OCI-LY7 (cell line): ENCODE measurements around the gene EPHB1. TPM values are rescaled to one million over a fixed set of nuclear protein-coding genes. Genes with fewer than 3 reads are reported as not detected.

ENCODE experiments used
- BruUV-seq: library from RNA; stranded (reverse); fragments of 400-500 nt; replicated peaks from 2 replicates; lab custom pipeline; 2021; lab: Mats Ljungman, UMichigan
- CTCF ChIA-PET: fragments of 300-600 bp; sonication (Branson Sonifier 250); formaldehyde crosslinking; loops from one replicate; lab custom pipeline; 2022; ENCODE audit warnings: antibody characterized with exemption; ENCODE audit not compliant: unreplicated experiment; lab: Charles Lee
- POLR2A ChIA-PET: fragments of 300-600 bp; sonication (Branson Sonifier 250); formaldehyde crosslinking; loops from one replicate; lab custom pipeline; 2022; ENCODE audit warnings: antibody characterized with exemption; lab: Charles Lee
- DNase-seq: peaks from one replicate; pipeline ENCODE4 v3.0.0-alpha.2; 2015; ENCODE audit warnings: low spot score
- H2AFZ ChIP-seq: fragments of 200-600 bp; sonication (generic), shearing (Covaris generic); 2 replicates; pipeline ENCODE4 v1.6.1; 2014; ENCODE audit warnings: mild to moderate bottlenecking, antibody characterized with exemption, low read length, moderate library complexity
- H3K27ac ChIP-seq: fragments of 200-600 bp; sonication (generic); 2 replicates; pipeline ENCODE4 v1.5.1; 2014; ENCODE audit warnings: mixed run types, low read depth, mild to moderate bottlenecking, moderate library complexity, low read length, inconsistent platforms; ENCODE audit not compliant: poor library complexity, severe bottlenecking
- H3K36me3 ChIP-seq: fragments of 200-600 bp; sonication (generic); 2 replicates; pipeline ENCODE4 v1.6.1; 2014; ENCODE audit warnings: mild to moderate bottlenecking, antibody characterized with exemption, low read length, moderate library complexity, mixed read lengths; ENCODE audit not compliant: insufficient read depth
- H3K4me1 ChIP-seq: fragments of 200-600 bp; sonication (generic); 2 replicates; pipeline ENCODE4 v1.5.1; 2014; ENCODE audit warnings: mild to moderate bottlenecking, low read length; ENCODE audit not compliant: insufficient read depth, poor library complexity, severe bottlenecking
- H3K4me2 ChIP-seq: fragments of 200-600 bp; sonication (generic); 2 replicates; pipeline ENCODE4 v1.6.1; 2014; ENCODE audit warnings: mild to moderate bottlenecking, low read length
- H3K4me3 ChIP-seq: fragments of 200-600 bp; sonication (generic); 2 replicates; pipeline ENCODE4 v1.5.1; 2014; ENCODE audit warnings: mild to moderate bottlenecking, low read depth, low read length; ENCODE audit not compliant: poor library complexity, severe bottlenecking
- H3K79me2 ChIP-seq: fragments of 200-600 bp; sonication (generic); 2 replicates; pipeline ENCODE4 v1.6.1; 2016; ENCODE audit warnings: low read depth, mild to moderate bottlenecking, low read length, moderate library complexity, mixed read lengths; ENCODE audit not compliant: insufficient read depth
- H3K9me2 ChIP-seq: fragments of 200-600 bp; sonication (generic); 2 replicates; pipeline ENCODE4 v1.6.1; 2016; ENCODE audit warnings: mild to moderate bottlenecking, low read length, mixed read lengths; ENCODE audit not compliant: insufficient read depth
- H3K9me3 ChIP-seq: fragments of 200-600 bp; sonication (generic); 2 replicates; pipeline ENCODE4 v1.6.1; 2014; ENCODE audit warnings: mild to moderate bottlenecking, mixed run types, low read length, mixed read lengths
- H4K20me1 ChIP-seq: fragments of 200-600 bp; sonication (generic); 2 replicates; pipeline ENCODE4 v1.6.1; 2014; ENCODE audit warnings: mild to moderate bottlenecking, antibody characterized with exemption, low read length, moderate library complexity, mixed read lengths; ENCODE audit not compliant: insufficient read depth
- EZH2phosphoT487 ChIP-seq: fragments of 200-600 bp; sonication (generic); IDR thresholded peaks from 2 replicates; pipeline ENCODE4 v1.6.1; 2018; ENCODE audit warnings: low read depth, borderline replicate concordance, mild to moderate bottlenecking, mixed run types, antibody characterized with exemption, low read length, moderate library complexity, mixed read lengths
- intact Hi-C: fragments of 100-400 bp; cut with micrococcal nuclease; formaldehyde crosslinking; loops from one replicate; pipeline ENCODE4 v1.10.0; 2022; ENCODE audit not compliant: unreplicated experiment
- total RNA-seq, 2 experiments: library from RNA; depleted of rRNA in 1 of 2; stranded (reverse); fragments of >200 nt in 1 of 2; shearing (Covaris generic) in 1 of 2; gene quantifications; 2 replicates each; pipeline ENCODE4 v1.2.3, GENCODE V29; 2014 to 2022
- TF ChIP-seq, protein P1 (sequence below): fragments of 200-600 bp; sonication (generic); conservative IDR thresholded peaks from 2 replicates; pipeline ENCODE4 v1.5.1; 2014; ENCODE audit warnings: mild to moderate bottlenecking, antibody characterized with exemption, low read length, moderate library complexity, mixed read lengths

EPHB1 gene
- total RNA-seq, 2 experiments from 2014 or later = 0.54 to 1.3 TPM

DNA sequence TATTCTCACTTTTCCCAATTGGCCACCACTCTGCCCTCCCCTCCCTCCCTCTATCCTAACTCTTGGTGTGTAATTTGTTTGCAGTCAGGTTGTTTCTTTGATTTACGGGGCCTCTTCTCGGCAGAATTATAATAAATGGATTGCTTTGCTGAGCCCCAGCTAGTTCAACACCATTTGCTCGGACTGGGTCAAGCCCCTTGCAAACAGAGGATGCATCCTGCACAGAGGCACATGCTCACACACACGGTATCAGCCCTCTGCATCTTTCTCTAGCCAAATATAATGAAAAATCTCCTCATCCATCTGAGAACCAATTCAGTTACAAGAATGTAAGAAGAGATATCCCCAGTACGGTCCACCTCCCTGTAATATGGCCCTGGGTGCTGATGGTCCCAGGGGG lies 97.7 kb downstream of the EPHB1 start:
- CTCF ChIA-PET = no interaction called here
- intact Hi-C loops = no loop called here
- POLR2A ChIA-PET = no interaction called here

DNA sequence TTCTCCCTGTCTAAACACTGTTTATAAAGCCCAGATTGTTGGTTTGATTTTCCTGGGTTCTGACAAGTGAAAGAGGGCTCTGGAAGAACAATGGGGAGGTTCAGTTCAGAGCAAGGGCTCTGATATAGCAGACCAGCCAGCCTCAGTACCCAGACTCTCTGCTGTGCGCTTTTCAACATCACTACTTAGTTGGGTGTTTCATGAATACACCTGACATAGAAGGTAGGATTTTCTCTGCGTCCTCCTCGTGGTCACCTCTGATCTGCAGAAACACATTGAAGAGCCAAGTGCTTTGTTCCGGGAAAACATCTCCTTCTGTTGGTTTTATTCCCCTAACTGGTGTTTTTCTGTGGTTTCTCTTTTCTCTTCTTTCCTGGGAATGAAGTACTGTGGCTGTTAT lies 99.5 kb downstream of the EPHB1 start:
- Histone ChIP-seq H3K9me2 (no peaks in the 10 kb centered on the region), H3K4me2 (no peak overlapping the region), H3K4me1 (no peaks in the 10 kb centered on the region), H2AFZ (no peak overlapping the region), H3K9me3 (no peaks in the 10 kb centered on the region), H3K36me3 (no peaks in the 10 kb centered on the region), H3K27ac (no peak overlapping the region), H3K4me3 (no peak overlapping the region), H4K20me1 (no peaks in the 10 kb centered on the region), H3K79me2 (no peaks in the 10 kb centered on the region)
- DNase-seq = no peak
- ChIA-PET POLR2A (no interaction called here), CTCF (no interaction called here)
- no TSS peak for BruUV-seq
- TF ChIP-seq EZH2phosphoT487 = no peak
- TF ChIP-seq, protein P1, sequence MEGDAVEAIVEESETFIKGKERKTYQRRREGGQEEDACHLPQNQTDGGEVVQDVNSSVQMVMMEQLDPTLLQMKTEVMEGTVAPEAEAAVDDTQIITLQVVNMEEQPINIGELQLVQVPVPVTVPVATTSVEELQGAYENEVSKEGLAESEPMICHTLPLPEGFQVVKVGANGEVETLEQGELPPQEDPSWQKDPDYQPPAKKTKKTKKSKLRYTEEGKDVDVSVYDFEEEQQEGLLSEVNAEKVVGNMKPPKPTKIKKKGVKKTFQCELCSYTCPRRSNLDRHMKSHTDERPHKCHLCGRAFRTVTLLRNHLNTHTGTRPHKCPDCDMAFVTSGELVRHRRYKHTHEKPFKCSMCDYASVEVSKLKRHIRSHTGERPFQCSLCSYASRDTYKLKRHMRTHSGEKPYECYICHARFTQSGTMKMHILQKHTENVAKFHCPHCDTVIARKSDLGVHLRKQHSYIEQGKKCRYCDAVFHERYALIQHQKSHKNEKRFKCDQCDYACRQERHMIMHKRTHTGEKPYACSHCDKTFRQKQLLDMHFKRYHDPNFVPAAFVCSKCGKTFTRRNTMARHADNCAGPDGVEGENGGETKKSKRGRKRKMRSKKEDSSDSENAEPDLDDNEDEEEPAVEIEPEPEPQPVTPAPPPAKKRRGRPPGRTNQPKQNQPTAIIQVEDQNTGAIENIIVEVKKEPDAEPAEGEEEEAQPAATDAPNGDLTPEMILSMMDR = no peak
- intact Hi-C loops = no loop called here

More for the DNA sequence above, 97.7 kb downstream of the EPHB1 start:
- no peaks in the 10 kb centered on the region for H4K20me1 ChIP-seq
- no peak overlapping the region for H3K27ac ChIP-seq
- no peak for DNase-seq
- H3K9me2 ChIP-seq = no peaks in the 10 kb centered on the region
- no peak overlapping the region for H2AFZ ChIP-seq
- no peaks in the 10 kb centered on the region for H3K79me2 ChIP-seq
- H3K4me3 ChIP-seq = no peak overlapping the region
- no TSS peak for BruUV-seq
- no peak for TF ChIP-seq EZH2phosphoT487
- TF ChIP-seq, protein P1 = no peak
- H3K9me3 ChIP-seq = no peaks in the 10 kb centered on the region
- H3K4me1 ChIP-seq = no peaks in the 10 kb centered on the region
- no peaks in the 10 kb centered on the region for H3K36me3 ChIP-seq
- no peak overlapping the region for H3K4me2 ChIP-seq

- Histone ChIP-seq H3K4me2 (no peak overlapping the region), H3K36me3 (no peaks in the 10 kb centered on the region), H3K4me3 (no peak overlapping the region), H3K79me2 (no peaks in the 10 kb centered on the region), H2AFZ (no peak overlapping the region), H3K4me1 (no peaks in the 10 kb centered on the region), H3K9me3 (no peaks in the 10 kb centered on the region), H4K20me1 (no peaks in the 10 kb centered on the region), H3K9me2 (no peaks in the 10 kb centered on the region), H3K27ac (no peak overlapping the region)
- no peak for TF ChIP-seq EZH2phosphoT487
- TF ChIP-seq, protein P1 = no peak
- ChIA-PET POLR2A (interaction anchor here (0.7 kb wide), 1 partner anchor 162 kb away, joined by 3 read pairs; no protein-coding TSS in a partner anchor), CTCF (no interaction called here)
- DNase-seq = no peak
- intact Hi-C loops = no loop called here
- no TSS peak for BruUV-seq
Measured at GRCh38 chr3:134895181-134895580, 100.1 kb downstream of the EPHB1 start.
